22Rv1 (cell line): ENCODE data around the gene DLG1.

Source experiments
- ZFX ChIP-seq: fragments of 450-650 bp; IDR thresholded peaks from 2 replicates; pipeline ENCODE4 v1.6.1; 2017; ENCODE audit warnings: antibody characterized with exemption, borderline replicate concordance
- TF ChIP-seq, protein P1 (sequence below): fragments of 450-650 bp; IDR thresholded peaks from 2 replicates; pipeline ENCODE4 v1.5.1; 2017; ENCODE audit warnings: mild to moderate bottlenecking

DNA sequence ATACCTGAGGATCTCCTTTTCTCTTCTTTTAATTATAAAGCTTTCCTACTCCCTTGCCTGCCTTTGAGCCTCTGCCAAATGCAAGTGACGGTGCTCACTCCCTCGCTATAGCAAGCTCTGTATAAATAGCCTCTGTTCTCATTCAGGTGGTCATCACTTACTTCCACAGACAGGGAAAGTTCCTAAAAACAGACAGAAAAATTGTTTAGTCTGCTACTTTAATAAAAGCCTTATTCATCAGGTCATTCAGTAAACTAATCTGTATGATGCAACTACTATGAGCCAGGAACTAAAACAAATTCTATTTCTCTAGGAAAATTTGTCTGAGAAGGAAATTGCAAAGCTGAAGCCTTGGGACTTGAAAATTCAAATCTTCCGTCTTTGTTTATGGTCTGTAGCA is 10.2 kb upstream of the DLG1 start:
- TF ChIP-seq, protein P1, sequence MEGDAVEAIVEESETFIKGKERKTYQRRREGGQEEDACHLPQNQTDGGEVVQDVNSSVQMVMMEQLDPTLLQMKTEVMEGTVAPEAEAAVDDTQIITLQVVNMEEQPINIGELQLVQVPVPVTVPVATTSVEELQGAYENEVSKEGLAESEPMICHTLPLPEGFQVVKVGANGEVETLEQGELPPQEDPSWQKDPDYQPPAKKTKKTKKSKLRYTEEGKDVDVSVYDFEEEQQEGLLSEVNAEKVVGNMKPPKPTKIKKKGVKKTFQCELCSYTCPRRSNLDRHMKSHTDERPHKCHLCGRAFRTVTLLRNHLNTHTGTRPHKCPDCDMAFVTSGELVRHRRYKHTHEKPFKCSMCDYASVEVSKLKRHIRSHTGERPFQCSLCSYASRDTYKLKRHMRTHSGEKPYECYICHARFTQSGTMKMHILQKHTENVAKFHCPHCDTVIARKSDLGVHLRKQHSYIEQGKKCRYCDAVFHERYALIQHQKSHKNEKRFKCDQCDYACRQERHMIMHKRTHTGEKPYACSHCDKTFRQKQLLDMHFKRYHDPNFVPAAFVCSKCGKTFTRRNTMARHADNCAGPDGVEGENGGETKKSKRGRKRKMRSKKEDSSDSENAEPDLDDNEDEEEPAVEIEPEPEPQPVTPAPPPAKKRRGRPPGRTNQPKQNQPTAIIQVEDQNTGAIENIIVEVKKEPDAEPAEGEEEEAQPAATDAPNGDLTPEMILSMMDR, result no peak
- no peak for TF ChIP-seq ZFX
